ENCODE measurements around the gene MICALL1. TPM values are rescaled to one million over a fixed set of nuclear protein-coding genes. Genes with fewer than 3 reads are reported as not detected.

MICALL1 gene
- total and polyA plus RNA-seq, 2 donors from 2014 or later: 9.6 to 30.9 TPM

DNA sequence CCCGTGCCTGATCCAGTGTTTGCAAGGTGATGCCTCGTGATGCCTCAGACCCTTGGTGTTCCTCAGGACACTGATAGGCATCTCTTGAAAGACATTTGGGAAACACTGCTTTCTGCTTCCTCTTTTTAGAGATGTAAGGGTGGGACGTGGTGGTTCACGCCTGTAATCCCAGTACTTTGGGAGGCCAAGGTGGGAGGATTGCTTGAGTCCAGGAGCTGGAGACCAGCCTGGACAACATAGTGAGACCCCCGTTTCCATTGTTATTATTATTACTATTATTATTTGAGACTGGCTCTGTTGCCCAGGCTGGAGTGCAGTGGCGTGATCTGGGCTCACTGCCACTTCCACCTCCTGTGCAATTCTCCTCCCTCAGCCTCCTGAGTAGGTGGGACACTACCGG lies 84.8 kb downstream of the MICALL1 start:
- no peak overlapping the region for H3K9ac ChIP-seq (ENCODE audit: low read length in 3 of 3)
- intact Hi-C loops (cut with DNase I): no loop called here

DNA sequence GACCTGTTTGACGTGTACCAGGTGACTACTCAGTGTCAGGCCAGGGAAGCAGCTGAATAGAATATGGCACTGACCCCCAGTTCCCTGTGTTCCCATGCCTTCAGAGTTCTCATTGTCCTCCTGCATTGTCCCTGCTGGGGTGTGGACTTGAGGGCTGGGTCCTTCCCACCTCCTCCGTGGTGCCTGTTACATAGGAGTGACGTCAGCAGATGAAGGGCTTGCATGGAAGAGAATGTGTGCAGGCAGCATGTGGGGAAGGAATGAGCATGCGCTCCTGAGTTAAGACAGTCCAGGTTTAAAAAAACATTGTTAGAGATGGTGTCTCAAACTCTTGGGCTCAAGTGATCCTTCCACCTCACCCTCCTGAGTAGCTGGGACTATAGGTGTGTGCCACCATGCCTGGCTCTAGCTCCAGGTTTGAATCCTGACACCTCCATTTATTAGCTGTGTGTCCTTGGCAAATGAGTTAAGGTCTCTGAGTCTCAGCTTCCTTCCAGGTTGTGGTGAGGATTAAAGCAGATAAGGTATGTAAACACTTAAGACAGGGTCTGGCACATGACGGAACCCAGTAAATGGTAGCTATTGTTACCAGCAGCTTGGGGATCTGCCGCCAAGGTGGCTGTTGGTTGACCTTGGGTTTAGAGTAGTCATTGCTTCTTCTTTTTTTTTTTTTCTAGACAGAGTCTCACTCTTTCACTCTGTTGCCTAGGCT lies 85.8 kb downstream of the MICALL1 start:
- FAIRE-seq (no peak), DNase-seq (no peak)
- TF ChIP-seq, protein P1, sequence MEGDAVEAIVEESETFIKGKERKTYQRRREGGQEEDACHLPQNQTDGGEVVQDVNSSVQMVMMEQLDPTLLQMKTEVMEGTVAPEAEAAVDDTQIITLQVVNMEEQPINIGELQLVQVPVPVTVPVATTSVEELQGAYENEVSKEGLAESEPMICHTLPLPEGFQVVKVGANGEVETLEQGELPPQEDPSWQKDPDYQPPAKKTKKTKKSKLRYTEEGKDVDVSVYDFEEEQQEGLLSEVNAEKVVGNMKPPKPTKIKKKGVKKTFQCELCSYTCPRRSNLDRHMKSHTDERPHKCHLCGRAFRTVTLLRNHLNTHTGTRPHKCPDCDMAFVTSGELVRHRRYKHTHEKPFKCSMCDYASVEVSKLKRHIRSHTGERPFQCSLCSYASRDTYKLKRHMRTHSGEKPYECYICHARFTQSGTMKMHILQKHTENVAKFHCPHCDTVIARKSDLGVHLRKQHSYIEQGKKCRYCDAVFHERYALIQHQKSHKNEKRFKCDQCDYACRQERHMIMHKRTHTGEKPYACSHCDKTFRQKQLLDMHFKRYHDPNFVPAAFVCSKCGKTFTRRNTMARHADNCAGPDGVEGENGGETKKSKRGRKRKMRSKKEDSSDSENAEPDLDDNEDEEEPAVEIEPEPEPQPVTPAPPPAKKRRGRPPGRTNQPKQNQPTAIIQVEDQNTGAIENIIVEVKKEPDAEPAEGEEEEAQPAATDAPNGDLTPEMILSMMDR (IDR thresholded peaks at IDR 0.05; ENCODE audit: borderline replicate concordance, extremely low read depth, insufficient read depth): no peak
- Histone ChIP-seq H3K36me3 (ENCODE audit: control insufficient read depth in 2 of 3, insufficient read depth in 3 of 3, low read length in 3 of 3) (no peaks in the 10 kb centered on the region), H3K9me3 (ENCODE audit: control insufficient read depth in 2 of 3, insufficient read depth in 1 of 3, low read length in 3 of 3) (no peaks in the 10 kb centered on the region), H3K4me1 (ENCODE audit: control insufficient read depth in 2 of 3, insufficient read depth in 2 of 3, low read depth in 1 of 3, low read length in 3 of 3) (no peaks in the 10 kb centered on the region), H3K27me3 (ENCODE audit: control insufficient read depth, insufficient read depth, low read length) (no peaks in the 10 kb centered on the region), H3K27ac (ENCODE audit: low read depth in 2 of 2, low read length in 2 of 2) (no peak overlapping the region), H3K9ac (ENCODE audit: low read length in 3 of 3) (no peak overlapping the region), H3K4me3 (ENCODE audit: low read length in 3 of 3) (no peak overlapping the region)
- intact Hi-C loops (cut with DNase I): no loop called here

More for the DNA sequence above, 84.8 kb downstream of the MICALL1 start:
- Histone ChIP-seq H3K27me3 (ENCODE audit: control insufficient read depth, insufficient read depth, low read length) (no peaks in the 10 kb centered on the region), H3K9me3 (ENCODE audit: control insufficient read depth in 2 of 3, insufficient read depth in 1 of 3, low read length in 3 of 3) (no peaks in the 10 kb centered on the region), H3K36me3 (ENCODE audit: control insufficient read depth in 2 of 3, insufficient read depth in 3 of 3, low read length in 3 of 3) (no peaks in the 10 kb centered on the region), H3K27ac (ENCODE audit: low read depth in 2 of 2, low read length in 2 of 2) (no peak overlapping the region), H3K4me3 (ENCODE audit: low read length in 3 of 3) (no peak overlapping the region), H3K4me1 (ENCODE audit: control insufficient read depth in 2 of 3, insufficient read depth in 2 of 3, low read depth in 1 of 3, low read length in 3 of 3) (no peaks in the 10 kb centered on the region)
- TF ChIP-seq, protein P1 (IDR thresholded peaks at IDR 0.05; ENCODE audit: borderline replicate concordance, extremely low read depth, insufficient read depth): no peak
- DNase-seq: no peak
- FAIRE-seq: no peak

Small RNA genes within 50 kb of the gene (microRNA-seq; reads per million reads assigned to microRNA genes)
- gene MIR4534 (not detected), gene MIR6820 (1.0 reads per million)

Other genes with a start within 250 kb of the MICALL1 start
- gene PDXP, start 247.6 kb upstream of the MICALL1 start, total RNA-seq: 6.3 TPM
- gene PDXP, start 247.6 kb upstream of the MICALL1 start, polyA plus RNA-seq (ENCODE audit: insufficient read depth, low read depth, low replicate concordance): 29.6 TPM
- gene LGALS1, start 230.7 kb upstream of the MICALL1 start, total RNA-seq: 227 TPM
- 496 TPM for gene LGALS1, start 230.7 kb upstream of the MICALL1 start, polyA plus RNA-seq (ENCODE audit: insufficient read depth, low read depth, low replicate concordance)
- gene NOL12, start 220.0 kb upstream of the MICALL1 start, total RNA-seq: 27.5 TPM
- 26.3 TPM for gene NOL12, start 220.0 kb upstream of the MICALL1 start, polyA plus RNA-seq (ENCODE audit: insufficient read depth, low read depth, low replicate concordance)
- 125 TPM for gene TRIOBP, start 209.2 kb upstream of the MICALL1 start, total RNA-seq
- gene TRIOBP, start 209.2 kb upstream of the MICALL1 start, polyA plus RNA-seq (ENCODE audit: insufficient read depth, low read depth, low replicate concordance): 32.1 TPM
- gene GCAT, start 98.4 kb upstream of the MICALL1 start, total RNA-seq: 8.9 TPM
- 35.9 TPM for gene GCAT, start 98.4 kb upstream of the MICALL1 start, polyA plus RNA-seq (ENCODE audit: insufficient read depth, low read depth, low replicate concordance)
- gene GALR3, start 82.9 kb upstream of the MICALL1 start, total RNA-seq: not detected
- not detected for gene GALR3, start 82.9 kb upstream of the MICALL1 start, polyA plus RNA-seq (ENCODE audit: insufficient read depth, low read depth, low replicate concordance)
- gene ANKRD54, start 62.0 kb upstream of the MICALL1 start, total RNA-seq: 21.3 TPM
- 26.6 TPM for gene ANKRD54, start 62.0 kb upstream of the MICALL1 start, polyA plus RNA-seq (ENCODE audit: insufficient read depth, low read depth, low replicate concordance)
- 352 TPM for gene EIF3L, start 56.9 kb upstream of the MICALL1 start, total RNA-seq
- 376 TPM for gene EIF3L, start 56.9 kb upstream of the MICALL1 start, polyA plus RNA-seq (ENCODE audit: insufficient read depth, low read depth, low replicate concordance)
- gene C22orf23, start 47.3 kb downstream of the MICALL1 start, total RNA-seq: 0.57 TPM
- gene C22orf23, start 47.3 kb downstream of the MICALL1 start, polyA plus RNA-seq (ENCODE audit: insufficient read depth, low read depth, low replicate concordance): 1.0 TPM
- gene POLR2F, start 47.4 kb downstream of the MICALL1 start, total RNA-seq: 57.9 TPM
- gene POLR2F, start 47.4 kb downstream of the MICALL1 start, polyA plus RNA-seq (ENCODE audit: insufficient read depth, low read depth, low replicate concordance): 121 TPM
- 1.5 TPM for gene SOX10, start 78.3 kb downstream of the MICALL1 start, total RNA-seq
- 0.22 TPM for gene SOX10, start 78.3 kb downstream of the MICALL1 start, polyA plus RNA-seq (ENCODE audit: insufficient read depth, low read depth, low replicate concordance)
- 43.4 TPM for gene PICK1, start 151.1 kb downstream of the MICALL1 start, total RNA-seq
- gene PICK1, start 151.1 kb downstream of the MICALL1 start, polyA plus RNA-seq (ENCODE audit: insufficient read depth, low read depth, low replicate concordance): 28.4 TPM
- gene SLC16A8, start 177.9 kb downstream of the MICALL1 start, total RNA-seq: 0.31 TPM
- gene SLC16A8, start 177.9 kb downstream of the MICALL1 start, polyA plus RNA-seq (ENCODE audit: insufficient read depth, low read depth, low replicate concordance): 0.92 TPM
- gene BAIAP2L2, start 204.4 kb downstream of the MICALL1 start, total RNA-seq: 9.7 TPM
- gene BAIAP2L2, start 204.4 kb downstream of the MICALL1 start, polyA plus RNA-seq (ENCODE audit: insufficient read depth, low read depth, low replicate concordance): 27.8 TPM

All from kidney (tissue), 14 donors.